ENCODE data around the gene PRPSAP2. TPM values are rescaled to one million over a fixed set of nuclear protein-coding genes. Genes with fewer than 3 reads are reported as not detected.

The PRPSAP2 gene
- total and polyA plus RNA-seq, 10 donors = 26.3 to 44.8 (median 30.4) TPM

DNA sequence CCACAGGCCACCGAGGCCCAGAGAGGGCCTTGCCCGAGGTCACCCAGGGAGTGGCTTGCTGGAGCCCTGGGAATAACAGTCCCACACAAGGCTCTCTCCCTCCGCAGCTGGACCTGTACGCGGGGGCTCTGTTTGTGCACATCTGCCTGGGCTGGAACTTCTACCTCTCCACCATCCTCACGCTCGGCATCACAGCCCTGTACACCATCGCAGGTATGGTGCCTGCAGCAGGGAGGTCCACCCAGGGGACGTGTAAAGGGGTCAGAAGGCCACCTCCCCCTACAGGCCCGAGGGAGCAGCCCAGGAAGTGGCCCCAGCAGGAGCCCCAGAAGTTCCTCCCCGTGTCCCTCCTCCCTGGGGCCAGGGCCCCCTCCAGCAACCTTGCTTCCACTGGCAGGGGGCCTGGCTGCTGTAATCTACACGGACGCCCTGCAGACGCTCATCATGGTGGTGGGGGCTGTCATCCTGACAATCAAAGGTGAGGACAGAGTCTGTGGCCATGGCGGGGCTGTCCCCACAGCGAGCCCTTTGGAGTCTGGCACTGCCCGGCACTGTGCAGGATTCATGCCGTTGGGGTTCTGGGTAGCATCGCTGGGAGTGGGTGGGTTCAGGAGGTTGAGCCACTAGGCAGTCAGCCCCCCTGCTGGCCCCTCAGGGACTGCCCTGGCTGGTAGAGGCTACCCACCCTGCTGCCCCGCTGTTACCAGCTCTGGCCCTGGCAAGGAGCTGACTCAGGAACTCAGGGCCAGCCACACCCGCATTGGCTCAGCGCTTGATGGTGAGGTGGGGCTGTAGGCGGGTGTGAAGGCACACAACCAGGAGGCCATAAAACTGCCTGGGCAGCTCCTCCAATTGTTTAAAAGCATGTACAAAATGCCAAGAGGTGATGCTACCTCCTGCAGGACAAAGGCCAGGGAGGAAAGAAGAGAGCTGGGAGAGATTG is 111.3 kb downstream of the PRPSAP2 start:
- Histone ChIP-seq H3K36me3 (peaks cover 0 to 23% (median 3%) of the 10 kb centered on the region in 6 donors), H3K27ac (peak overlapping the region in 1 of 8 donors; percentile 26), H3K4me3 (no peak overlapping the region), H3K9me3 (no peaks in the 10 kb centered on the region), H3K27me3 (replicated peaks in 1 of 7) (no peaks in the 10 kb centered on the region), H3K4me1 (peaks cover 0 to 42% (median 17%) of the 10 kb centered on the region in 6 donors)
- TF ChIP-seq POLR2AphosphoS5 (IDR thresholded peaks at IDR 0.05) = peak in 2 of 3 donors; percentile 23 to 31
- no peak for TF ChIP-seq POLR2A (IDR thresholded peaks at IDR 0.05)
- no peak for DNase-seq
- intact Hi-C loops (cut with DNase I; ENCODE audit: low total_unique reads) = no loop called here
- 52 to 65% (median 52%) methylated on average over 11 to 23 of the region's 23 CpGs for WGBS, 5 donors

DNA sequence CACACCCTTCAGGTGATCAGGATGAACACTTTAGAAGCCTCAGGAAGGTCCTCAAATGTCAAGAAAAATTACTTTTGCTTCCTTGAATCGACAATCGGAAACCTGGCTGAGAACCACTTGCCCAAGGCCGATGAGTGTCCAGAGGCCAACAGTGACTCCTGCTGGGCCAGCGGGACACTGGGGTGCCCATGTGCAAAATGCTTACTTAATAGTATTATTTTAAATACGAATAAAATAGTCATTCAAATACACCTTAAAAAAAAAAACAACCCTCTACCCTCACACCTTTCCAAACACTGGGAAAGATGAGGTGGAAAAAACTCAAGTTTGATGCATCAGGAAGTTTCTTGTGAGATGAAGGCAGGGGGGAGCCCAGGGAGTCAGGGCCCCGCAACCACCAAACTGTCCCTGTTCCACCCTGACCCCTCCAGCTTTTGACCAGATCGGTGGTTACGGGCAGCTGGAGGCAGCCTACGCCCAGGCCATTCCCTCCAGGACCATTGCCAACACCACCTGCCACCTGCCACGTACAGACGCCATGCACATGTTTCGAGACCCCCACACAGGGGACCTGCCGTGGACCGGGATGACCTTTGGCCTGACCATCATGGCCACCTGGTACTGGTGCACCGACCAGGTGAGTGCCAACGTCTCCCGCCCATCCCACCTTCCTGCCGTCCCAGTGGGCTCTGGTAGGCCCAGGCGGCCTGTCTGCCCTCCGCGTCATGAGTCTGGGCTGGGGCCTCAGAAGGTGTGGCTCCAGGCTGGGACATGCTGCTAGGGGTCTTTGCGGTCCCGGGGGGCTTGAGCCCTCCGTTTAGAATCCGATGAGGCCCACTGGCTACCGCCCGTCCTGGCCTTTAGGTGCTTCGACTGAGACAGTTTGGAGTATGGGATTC is 112.9 kb downstream of the PRPSAP2 start:
- no peak overlapping the region for H3K27ac ChIP-seq
- no peaks in the 10 kb centered on the region for H3K9me3 ChIP-seq
- H3K4me1 ChIP-seq = peaks cover 0 to 35% (median 16%) of the 10 kb centered on the region in 6 donors
- no peaks in the 10 kb centered on the region for H3K27me3 ChIP-seq (replicated peaks in 1 of 7)
- peaks cover 0 to 23% (median 3%) of the 10 kb centered on the region in 6 donors for H3K36me3 ChIP-seq
- DNase-seq = no peak
- TF ChIP-seq POLR2A (IDR thresholded peaks at IDR 0.05) = no peak
- TF ChIP-seq POLR2AphosphoS5 (IDR thresholded peaks at IDR 0.05) = no peak
- TF ChIP-seq CTCF (IDR thresholded peaks at IDR 0.05 in 8 of 11, conservative IDR thresholded peaks at IDR 0.05 in 3 of 11) = no peak
- 88 to 93% (median 91%) methylated on average over 27 to 28 of the region's 28 CpGs for WGBS, 5 donors
- intact Hi-C loops (cut with DNase I; ENCODE audit: low total_unique reads) = no loop called here
- no peak overlapping the region for H3K4me3 ChIP-seq

- peaks cover 0 to 34% (median 16%) of the 10 kb centered on the region in 6 donors for H3K4me1 ChIP-seq
- H3K36me3 ChIP-seq = peaks cover 0 to 26% (median 3%) of the 10 kb centered on the region in 6 donors
- no peak for TF ChIP-seq POLR2AphosphoS5 (IDR thresholded peaks at IDR 0.05)
- no peak for TF ChIP-seq CTCF (IDR thresholded peaks at IDR 0.05 in 8 of 11, conservative IDR thresholded peaks at IDR 0.05 in 3 of 11)
- TF ChIP-seq POLR2A (IDR thresholded peaks at IDR 0.05) = no peak
- no peak for DNase-seq
- H3K9me3 ChIP-seq = no peaks in the 10 kb centered on the region
- intact Hi-C loops (cut with DNase I; ENCODE audit: low total_unique reads) = no loop called here
- H3K4me3 ChIP-seq = no peak overlapping the region
- 95 to 99% (median 97%) methylated on average over 4 to 7 of the region's 7 CpGs for WGBS, 5 donors
- H3K27ac ChIP-seq = no peak overlapping the region
- H3K27me3 ChIP-seq (replicated peaks in 1 of 7) = no peaks in the 10 kb centered on the region
Measured at GRCh38 chr17:18971801-18972200, 113.9 kb downstream of the PRPSAP2 start.

DNA sequence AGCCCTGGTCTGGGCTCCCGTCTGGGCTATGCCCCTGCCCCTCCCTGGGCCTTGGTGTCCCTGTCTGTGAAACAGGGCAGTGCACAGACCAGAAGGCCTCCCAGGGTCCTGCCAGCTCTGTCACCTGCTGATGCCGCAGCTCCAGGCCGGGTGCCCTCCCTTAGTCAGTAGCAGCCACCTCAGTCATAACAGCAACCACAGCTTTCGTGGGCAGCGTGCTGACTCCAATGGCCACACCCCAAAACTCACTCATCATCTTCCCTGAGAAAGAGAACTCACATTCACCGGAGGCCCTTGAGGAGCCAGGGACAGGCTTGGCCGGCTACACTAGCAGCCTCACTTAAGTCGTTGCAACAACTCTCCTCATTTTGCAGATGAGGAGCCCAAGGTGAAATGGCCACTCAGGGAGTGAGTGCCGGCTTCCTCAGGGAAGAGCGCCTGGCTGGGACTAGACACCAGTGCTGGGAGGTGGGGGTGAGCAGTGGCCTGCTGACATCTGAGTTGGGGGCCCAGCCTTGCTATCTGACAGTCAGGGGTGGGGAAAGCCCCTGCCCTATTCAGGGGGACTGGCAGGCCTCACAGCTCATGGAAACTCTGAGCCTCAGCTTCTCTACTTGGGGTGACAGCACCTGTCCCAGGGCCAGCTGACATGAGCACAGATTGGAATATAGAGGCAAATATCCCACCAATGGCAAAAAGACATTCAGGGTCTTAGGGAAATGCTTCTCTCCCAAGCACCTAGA is 116.6 kb downstream of the PRPSAP2 start:
- no peak for TF ChIP-seq CTCF (IDR thresholded peaks at IDR 0.05 in 8 of 11, conservative IDR thresholded peaks at IDR 0.05 in 3 of 11)
- no peak for TF ChIP-seq POLR2A (IDR thresholded peaks at IDR 0.05)
- no peak for TF ChIP-seq POLR2AphosphoS5 (IDR thresholded peaks at IDR 0.05)
- no peak overlapping the region for H3K4me3 ChIP-seq
- intact Hi-C loops (cut with DNase I; ENCODE audit: low total_unique reads) = no loop called here
- H3K27me3 ChIP-seq (replicated peaks in 1 of 7) = no peaks in the 10 kb centered on the region
- H3K4me1 ChIP-seq = peaks cover 0 to 7% (median 3%) of the 10 kb centered on the region in 6 donors
- peaks cover 0 to 54% (median 16%) of the 10 kb centered on the region in 6 donors for H3K36me3 ChIP-seq
- no peak overlapping the region for H3K27ac ChIP-seq
- no peaks in the 10 kb centered on the region for H3K9me3 ChIP-seq
- no peak for DNase-seq
- 83 to 90% (median 89%) methylated on average over 9 to 10 of the region's 10 CpGs for WGBS, 5 donors

Measured in spleen (tissue), 11 donors.